Pancreas (tissue), 10 donors: Measurements from ENCODE around the gene LAMA4. TPM values are rescaled to one million over a fixed set of nuclear protein-coding genes. Genes with fewer than 3 reads are reported as not detected.
A peak's percentile ranks its signal among the peaks of the same experiment; 100 is the strongest.

Source experiments
- ATAC-seq, 4 donors: fragments of 200-7000 bp; cut with Tn5 transposase; one replicate each; pipeline versions ENCODE4 v1.8.0 to v1.9.1; 2020; ENCODE audit warnings: mild to moderate bottlenecking in 4 of 4, moderate library complexity in 4 of 4
- DNase-seq, 6 donors: peaks; one replicate each; pipeline ENCODE4 v3.0.0-alpha.2; 2020
- FAIRE-seq: peaks from 2 replicates; lab custom pipeline; 2012; peaks lifted over from hg19 to GRCh38; lab: Jason Lieb, UNC
- H3K27ac ChIP-seq, 4 donors: fragments of 200-600 bp; sonication (generic); 1 replicate in 3 of 4; 2 replicates in 1 of 4; pipeline versions ENCODE4 v1.5.0 to v1.8.0; 2020
- H3K27me3 ChIP-seq, 4 donors: fragments of 200-600 bp; one replicate each; pipeline ENCODE4 v1.8.0; 2021
- H3K36me3 ChIP-seq, 3 donors: fragments of 200-600 bp; sonication (generic) in 1 of 3; one replicate each; pipeline versions ENCODE4 v1.5.0 to v1.8.0; 2020 to 2021
- H3K4me1 ChIP-seq, 3 donors: fragments of 200-600 bp; one replicate each; pipeline ENCODE4 v1.8.0; 2021
- H3K4me3 ChIP-seq, 4 donors: fragments of 200-600 bp; sonication (generic) in 2 of 4; one replicate each; pipeline versions ENCODE4 v1.5.0 to v1.8.0; 2020 to 2021
- H3K9me3 ChIP-seq, 4 donors: fragments of 200-600 bp; one replicate each; pipeline ENCODE4 v1.8.0; 2021
- WGBS, 2 donors: extraction: QIAGEN DNeasy Blood & Tissue Kit; methylation state at CpG; one replicate each; pipeline ENCODE4 v1.1.7; 2013; 5-methylcytosine and 5-hydroxymethylcytosine counted together
- intact Hi-C, 3 donors: fragments of 100-400 bp; cut with DNase I; formaldehyde crosslinking; loops; one replicate each; pipeline versions ENCODE4 v1.11.1 to v1.14.2; 2022
- polyA plus RNA-seq, 2 donors: library from polyadenylated mRNA; stranded (reverse); fragments of 200-250 nt; gene quantifications; one replicate each; pipeline ENCODE4 v1.2.3, GENCODE V29; 2013
- total RNA-seq, 6 donors: library from RNA; stranded (reverse); fragmentation: NEBNext Ultra II Directional in 4 of 6; extraction: Animal tissue kit (Norgen Biotek cat#: 25700) in 4 of 6; gene quantifications; one replicate each; pipeline versions ENCODE4 v1.2.1 to v1.2.4, GENCODE V29; 2021 to 2023
- TF ChIP-seq, protein P1 (sequence below), 4 donors: fragments of 200-600 bp; sonication (generic) in 3 of 4; IDR thresholded peaks; one replicate each; pipeline versions ENCODE4 v1.5.0 to v1.8.0; 2021; ENCODE audit warnings: antibody characterized with exemption in 4 of 4
- donor health status: healthy with polysubstance abuse.
- donor health status: DM: no; HTN: no; CAD: no; lungs with moderate emphysema.
- donor health status: DM: no; HTN: no; CAD: no.
- donor health status: control.
- donor health status: control.
- donor health status: Bipolar disorder and iron deficiency.
- donor health status: DM: yes; HTN: yes; CAD: no.
- donor health status: DM: no; HTN: no; CAD: no.
- donor health status: DM: no; HTN: no; CAD: no.
- donor health status: DM: yes; HTN: yes; CAD: no.

Gene LAMA4
- total and polyA plus RNA-seq, 8 donors, result 1.3 to 14.0 (median 4.3) TPM

- H3K27ac ChIP-seq, result peak overlapping the region; percentile 58 to 85 (median 78)
- no peaks in the 10 kb centered on the region for H3K9me3 ChIP-seq
- intact Hi-C loops, result no loop called here
- H3K4me3 ChIP-seq, result peak overlapping the region; percentile 69 to 89 (median 76)
- 19 to 20% methylated on average over 7 of the region's 7 CpGs for WGBS, 2 donors
- H3K27me3 ChIP-seq, result no peaks in the 10 kb centered on the region
- DNase-seq (no peak), ATAC-seq (no peak), FAIRE-seq (no peak)
- H3K4me1 ChIP-seq, result peaks cover 5 to 10% (median 10%) of the 10 kb centered on the region in 3 donors
- H3K36me3 ChIP-seq, result no peaks in the 10 kb centered on the region
- TF ChIP-seq, protein P1, sequence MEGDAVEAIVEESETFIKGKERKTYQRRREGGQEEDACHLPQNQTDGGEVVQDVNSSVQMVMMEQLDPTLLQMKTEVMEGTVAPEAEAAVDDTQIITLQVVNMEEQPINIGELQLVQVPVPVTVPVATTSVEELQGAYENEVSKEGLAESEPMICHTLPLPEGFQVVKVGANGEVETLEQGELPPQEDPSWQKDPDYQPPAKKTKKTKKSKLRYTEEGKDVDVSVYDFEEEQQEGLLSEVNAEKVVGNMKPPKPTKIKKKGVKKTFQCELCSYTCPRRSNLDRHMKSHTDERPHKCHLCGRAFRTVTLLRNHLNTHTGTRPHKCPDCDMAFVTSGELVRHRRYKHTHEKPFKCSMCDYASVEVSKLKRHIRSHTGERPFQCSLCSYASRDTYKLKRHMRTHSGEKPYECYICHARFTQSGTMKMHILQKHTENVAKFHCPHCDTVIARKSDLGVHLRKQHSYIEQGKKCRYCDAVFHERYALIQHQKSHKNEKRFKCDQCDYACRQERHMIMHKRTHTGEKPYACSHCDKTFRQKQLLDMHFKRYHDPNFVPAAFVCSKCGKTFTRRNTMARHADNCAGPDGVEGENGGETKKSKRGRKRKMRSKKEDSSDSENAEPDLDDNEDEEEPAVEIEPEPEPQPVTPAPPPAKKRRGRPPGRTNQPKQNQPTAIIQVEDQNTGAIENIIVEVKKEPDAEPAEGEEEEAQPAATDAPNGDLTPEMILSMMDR (IDR thresholded peaks at IDR 0.05), result no peak
Observed at GRCh38 chr6:112087916-112088315, 166.5 kb downstream of the LAMA4 start.

GRCh38 chr6:112087136-112087911 is 167.0 kb downstream of the LAMA4 start, which contains the start of the genes FAM229B and TUBE1:
TSS of gene FAM229B (plus strand) at chr6:112087591. CDS start at chr6:112099284, 11,693 bp downstream.
TSS of gene TUBE1 (minus strand) at chr6:112087482. CDS start at chr6:112087434, 48 bp downstream.
- 0 to 1% methylated on average over 59 to 60 of the region's 60 CpGs for WGBS, 2 donors
- H3K4me1 ChIP-seq, result peaks cover 5 to 10% (median 10%) of the 10 kb centered on the region in 3 donors
- H3K27ac ChIP-seq, result peak within 1 kb of the TSS; percentile 58 to 85 (median 78)
- DNase-seq, result peak; percentile 86 to 95 (median 90)
- no peaks in the 10 kb centered on the region for H3K9me3 ChIP-seq
- peak within 1 kb of the TSS; percentile 69 to 89 (median 76) for H3K4me3 ChIP-seq
- intact Hi-C loops, result no loop called here
- peak; percentile 98 to 100 (median 99) for ATAC-seq
- H3K36me3 ChIP-seq, result no peaks in the 10 kb centered on the region
- TF ChIP-seq, protein P1 (IDR thresholded peaks at IDR 0.05), result no peak
- no peak for FAIRE-seq
- no peaks in the 10 kb centered on the region for H3K27me3 ChIP-seq

GRCh38 chr6:112086744-112087135 is 167.6 kb downstream of the LAMA4 start:
- DNase-seq (no peak), FAIRE-seq (peak; percentile 9), ATAC-seq (peak; percentile 27 to 69 (median 38))
- H3K36me3 ChIP-seq, result no peaks in the 10 kb centered on the region
- H3K27me3 ChIP-seq, result no peaks in the 10 kb centered on the region
- intact Hi-C loops, result no loop called here
- H3K4me3 ChIP-seq, result peak overlapping the region; percentile 69 to 89 (median 76)
- peaks cover 5 to 10% (median 10%) of the 10 kb centered on the region in 3 donors for H3K4me1 ChIP-seq
- TF ChIP-seq, protein P1 (IDR thresholded peaks at IDR 0.05), result no peak
- H3K27ac ChIP-seq, result peak overlapping the region; percentile 58 to 85 (median 78)
- 0 to 1% methylated on average over 8 of the region's 8 CpGs for whole genome bisulfite sequencing, 2 donors
- no peaks in the 10 kb centered on the region for H3K9me3 ChIP-seq

DNA sequence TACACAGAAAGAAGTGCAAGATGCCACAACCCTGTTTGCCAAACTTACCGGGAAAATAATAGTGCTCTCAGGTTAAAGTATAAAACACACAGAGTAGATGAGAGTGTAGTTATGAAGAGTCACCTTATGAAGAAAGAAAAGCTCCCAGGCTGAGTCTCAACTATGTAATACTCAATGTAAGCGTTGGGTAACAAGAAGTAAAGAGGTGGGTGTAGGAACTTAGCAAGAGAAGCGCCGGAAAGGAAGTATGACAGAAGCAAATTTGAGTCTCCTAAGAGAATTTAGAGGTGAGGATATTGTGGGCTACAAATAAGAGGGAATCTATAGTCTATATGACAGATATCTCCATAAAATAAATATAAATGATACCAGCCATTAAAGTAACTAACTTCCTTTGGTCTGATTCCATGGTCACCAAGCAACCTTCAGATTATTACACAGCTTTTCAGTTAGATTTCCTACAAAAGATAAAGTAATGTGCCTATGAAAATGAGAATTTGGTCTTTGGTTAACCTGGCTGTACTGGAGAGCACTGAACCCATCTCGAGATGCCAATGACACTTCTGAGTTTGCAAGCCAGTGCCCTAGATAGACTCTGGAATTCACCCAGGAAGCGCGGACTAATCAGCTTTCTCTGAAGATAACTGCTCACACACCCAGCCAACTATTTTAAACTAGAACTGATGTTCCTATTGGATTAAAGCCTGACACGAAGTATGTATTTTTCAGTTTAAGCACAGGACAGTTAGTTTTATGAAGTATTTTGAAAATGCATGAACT is 168.9 kb downstream of the LAMA4 start:
- Histone ChIP-seq H3K4me3 (no peak overlapping the region), H3K27ac (no peak overlapping the region), H3K36me3 (peaks cover 0 to 2% (median 0%) of the 10 kb centered on the region in 3 donors), H3K9me3 (no peaks in the 10 kb centered on the region), H3K27me3 (no peaks in the 10 kb centered on the region), H3K4me1 (peaks cover 5 to 10% (median 10%) of the 10 kb centered on the region in 3 donors)
- intact Hi-C loops, result no loop called here
- WGBS, 2 donors, result 68 to 74% methylated on average over 8 of the region's 8 CpGs
- FAIRE-seq, result no peak
- no peak for DNase-seq
- TF ChIP-seq, protein P1 (IDR thresholded peaks at IDR 0.05), result no peak
- no peak for ATAC-seq
